ENCODE measurements around the gene ABCC8.

ABCC8 gene

GRCh38 chr11:17366495-17366894, 110.2 kb downstream of the ABCC8 start:
- no peaks in the 10 kb centered on the region for H3K36me3 ChIP-seq (ENCODE audit: control insufficient read depth, insufficient read depth, low read length)
- no peak for DNase-seq (ENCODE audit: extremely low read depth, insufficient read length)
- TF ChIP-seq CTCF (IDR thresholded peaks at IDR 0.05; ENCODE audit: insufficient read depth, low read length, poor library complexity, severe bottlenecking): no peak
- no peak overlapping the region for H3K4me3 ChIP-seq (replicated peaks; ENCODE audit: low read depth, low read length)
- H3K27me3 ChIP-seq (replicated peaks; ENCODE audit: control insufficient read depth, insufficient read depth, low read length): no peaks in the 10 kb centered on the region

GRCh38 chr11:17354601-17354991, 122.0 kb downstream of the ABCC8 start:
- Histone ChIP-seq H3K27me3 (replicated peaks; ENCODE audit: control insufficient read depth, insufficient read depth, low read length) (no peaks in the 10 kb centered on the region; the same call in 1 of the 2 replicates), H3K4me3 (replicated peaks; ENCODE audit: low read depth, low read length) (no peak overlapping the region)

GRCh38 chr11:17353821-17354600, 122.6 kb downstream of the ABCC8 start:
- no peaks in the 10 kb centered on the region for H3K36me3 ChIP-seq (ENCODE audit: control insufficient read depth, insufficient read depth, low read length)
- H3K27me3 ChIP-seq (replicated peaks; ENCODE audit: control insufficient read depth, insufficient read depth, low read length): no peaks in the 10 kb centered on the region; the same call in 1 of the 2 replicates
- DNase-seq (ENCODE audit: extremely low read depth, insufficient read length): no peak

More at GRCh38 chr11:17354601-17354991, 122.0 kb downstream of the ABCC8 start:
- no peaks in the 10 kb centered on the region for H3K36me3 ChIP-seq (ENCODE audit: control insufficient read depth, insufficient read depth, low read length)
- DNase-seq (ENCODE audit: extremely low read depth, insufficient read length): no peak
- TF ChIP-seq CTCF (IDR thresholded peaks at IDR 0.05; ENCODE audit: insufficient read depth, low read length, poor library complexity, severe bottlenecking): peak; percentile 63

GRCh38 chr11:17352950-17353820, 123.5 kb downstream of the ABCC8 start:
- no peaks in the 10 kb centered on the region; the same call in 1 of the 2 replicates for H3K27me3 ChIP-seq (replicated peaks; ENCODE audit: control insufficient read depth, insufficient read depth, low read length)
- TF ChIP-seq CTCF (IDR thresholded peaks at IDR 0.05; ENCODE audit: insufficient read depth, low read length, poor library complexity, severe bottlenecking): peak; percentile 5
- peak; percentile 39 for DNase-seq (ENCODE audit: extremely low read depth, insufficient read length)
- H3K36me3 ChIP-seq (ENCODE audit: control insufficient read depth, insufficient read depth, low read length): no peaks in the 10 kb centered on the region
- H3K4me3 ChIP-seq (replicated peaks; ENCODE audit: low read depth, low read length): peak overlapping the region; percentile 62

More at GRCh38 chr11:17353821-17354600, 122.6 kb downstream of the ABCC8 start:
- H3K4me3 ChIP-seq (replicated peaks; ENCODE audit: low read depth, low read length): peak overlapping the region; percentile 62
- no peak for TF ChIP-seq CTCF (IDR thresholded peaks at IDR 0.05; ENCODE audit: insufficient read depth, low read length, poor library complexity, severe bottlenecking)

- H3K36me3 ChIP-seq (ENCODE audit: control insufficient read depth, insufficient read depth, low read length): no peaks in the 10 kb centered on the region
- peak; percentile 41 for DNase-seq (ENCODE audit: extremely low read depth, insufficient read length)
- H3K4me3 ChIP-seq (replicated peaks; ENCODE audit: low read depth, low read length): peak within 1 kb of the TSS; percentile 62
- no peaks in the 10 kb centered on the region; the same call in 1 of the 2 replicates for H3K27me3 ChIP-seq (replicated peaks; ENCODE audit: control insufficient read depth, insufficient read depth, low read length)
- no peak for TF ChIP-seq CTCF (IDR thresholded peaks at IDR 0.05; ENCODE audit: insufficient read depth, low read length, poor library complexity, severe bottlenecking)
Measured at GRCh38 chr11:17351510-17352176, 125.0 kb downstream of the ABCC8 start, which contains the start of gene NCR3LG1. NCR3LG1 (plus strand) TSS chr11:17351800; CDS start chr11:17351970, 170 bp downstream.
